GM18951 (cell line): ENCODE data around the gene SIDT2.
"Not testable (repeated sequence)": the region's sequence is repeated elsewhere in the genome, so short reads cannot be mapped to it uniquely, and the experiment has no call there.

Source experiments
- POLR2A ChIP-seq: IDR thresholded peaks from 4 replicates; pipeline ENCODE4 v1.6.1; 2011; ENCODE audit warnings: mild to moderate bottlenecking; ENCODE audit not compliant: insufficient read length, insufficient read depth; ENCODE audit errors: extremely low read depth
- in situ Hi-C: fragments of 300-500 bp; cut with MboI; formaldehyde crosslinking; loops from one replicate; pipeline ENCODE4 v1.12.0; 2022; ENCODE audit warnings: low sequenced_read_pairs, mixed read lengths, inconsistent platforms; ENCODE audit not compliant: unreplicated experiment

The SIDT2 gene

GRCh38 chr11:117179048-117179999 lies 781 bp downstream of the SIDT2 start:
- TF ChIP-seq POLR2A = peak; percentile 27
- in situ Hi-C loops = no loop called here

GRCh38 chr11:117180020-117180419 lies 1.5 kb downstream of the SIDT2 start:
- TF ChIP-seq POLR2A = peak; percentile 10
- in situ Hi-C loops = no loop called here

DNA sequence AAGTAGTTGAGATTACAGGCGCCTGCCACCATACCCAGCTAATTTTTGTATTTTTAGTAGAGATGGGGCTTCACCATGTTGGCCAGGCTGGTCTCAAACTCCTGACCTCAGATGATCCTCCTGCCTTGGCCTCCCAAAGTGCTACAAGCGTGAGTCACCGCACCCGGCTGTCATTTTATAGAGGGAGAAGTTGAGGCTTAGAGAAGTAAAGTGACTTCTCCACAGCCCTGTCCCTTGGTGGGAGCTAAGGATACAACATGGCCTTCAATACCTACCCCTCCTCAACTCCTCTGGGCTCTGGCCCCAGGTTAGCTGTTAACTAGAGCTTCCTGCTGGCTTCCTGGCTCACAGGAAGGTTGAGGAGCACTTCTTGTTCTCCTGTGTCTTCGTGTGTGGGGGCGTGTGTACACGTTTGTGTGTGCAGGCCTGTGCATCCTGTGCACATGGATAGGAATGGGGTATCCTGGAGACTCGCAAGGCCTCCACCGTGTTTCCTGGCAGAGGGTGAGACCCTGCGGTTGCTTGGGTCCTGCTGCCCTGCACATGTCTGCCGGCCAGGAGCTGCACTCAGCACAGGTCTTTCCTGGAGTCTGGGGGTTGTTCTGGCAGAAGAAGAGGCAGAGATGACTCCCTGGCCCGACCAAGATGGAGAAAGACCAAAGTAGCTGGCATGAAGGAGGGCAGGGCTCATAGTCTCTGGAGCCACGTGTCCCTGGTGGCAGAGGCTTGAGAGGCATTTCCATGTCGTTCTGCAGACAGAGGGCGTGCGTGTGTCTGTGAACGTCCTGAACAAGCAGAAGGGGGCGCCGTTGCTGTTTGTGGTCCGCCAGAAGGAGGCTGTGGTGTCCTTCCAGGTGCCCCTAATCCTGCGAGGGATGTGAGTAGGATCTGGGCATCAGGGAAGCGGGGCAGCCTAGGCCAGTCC lies 2.4 kb downstream of the SIDT2 start:
- TF ChIP-seq POLR2A = no peak
- in situ Hi-C loops = no loop called here

DNA sequence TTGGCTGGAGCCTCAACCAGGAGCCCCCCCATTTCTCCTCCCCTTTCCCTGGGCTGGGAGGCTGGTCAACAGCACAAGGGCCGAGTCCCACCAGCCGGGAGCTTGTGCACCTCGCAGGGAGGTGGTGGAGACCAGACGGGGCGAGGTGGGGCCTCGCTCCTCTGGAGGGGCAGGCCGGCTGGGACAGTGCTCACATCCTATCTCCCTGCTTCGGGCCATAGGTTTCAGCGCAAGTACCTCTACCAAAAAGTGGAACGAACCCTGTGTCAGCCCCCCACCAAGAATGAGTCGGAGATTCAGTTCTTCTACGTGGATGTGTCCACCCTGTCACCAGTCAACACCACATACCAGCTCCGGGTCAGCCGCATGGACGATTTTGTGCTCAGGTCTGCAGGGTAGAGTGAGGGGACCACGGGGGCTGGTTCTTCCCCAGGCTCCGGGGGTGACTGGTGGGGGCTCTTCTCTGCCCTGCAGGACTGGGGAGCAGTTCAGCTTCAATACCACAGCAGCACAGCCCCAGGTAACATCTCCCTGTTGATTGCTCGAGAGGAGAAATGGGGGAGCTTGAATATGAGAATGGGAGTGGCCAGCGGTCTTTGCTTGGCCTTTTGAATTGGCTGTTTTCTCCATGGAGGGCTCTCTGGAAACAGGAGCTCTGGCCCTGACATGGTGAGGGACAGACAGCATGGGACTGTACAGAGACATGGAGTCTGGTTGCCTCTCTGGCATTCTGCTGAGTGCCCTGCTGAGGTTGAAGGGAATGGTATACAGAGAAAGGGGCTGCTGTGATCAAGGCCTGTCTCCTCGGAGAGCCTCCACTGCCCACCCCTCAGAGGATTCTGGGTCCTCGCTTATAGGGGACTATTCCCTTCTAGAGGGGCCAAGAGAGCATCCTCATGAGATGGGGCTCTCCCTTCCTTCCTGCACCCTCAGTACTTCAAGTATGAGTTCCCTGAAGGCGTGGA lies 3.3 kb downstream of the SIDT2 start:
- in situ Hi-C loops = no loop called here
- no peak for TF ChIP-seq POLR2A

DNA sequence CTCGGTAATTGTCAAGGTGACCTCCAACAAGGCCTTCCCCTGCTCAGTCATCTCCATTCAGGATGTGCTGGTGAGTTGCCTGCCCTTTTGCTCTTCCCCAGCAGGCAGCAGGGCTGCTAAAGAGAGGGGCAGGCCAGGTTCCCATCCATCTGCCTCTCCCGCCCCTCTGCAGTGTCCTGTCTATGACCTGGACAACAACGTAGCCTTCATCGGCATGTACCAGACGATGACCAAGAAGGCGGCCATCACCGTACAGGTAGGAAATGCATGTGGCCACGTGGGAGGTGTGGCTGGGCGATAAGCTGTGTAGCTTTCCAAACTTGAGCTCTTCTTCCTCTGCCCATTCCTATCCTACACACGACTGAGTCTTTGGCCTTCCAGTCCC lies 4.0 kb downstream of the SIDT2 start:
- no peak for TF ChIP-seq POLR2A
- in situ Hi-C loops = no loop called here

GRCh38 chr11:117183178-117183577 lies 4.6 kb downstream of the SIDT2 start:
- in situ Hi-C loops = not testable (repeated sequence)

DNA sequence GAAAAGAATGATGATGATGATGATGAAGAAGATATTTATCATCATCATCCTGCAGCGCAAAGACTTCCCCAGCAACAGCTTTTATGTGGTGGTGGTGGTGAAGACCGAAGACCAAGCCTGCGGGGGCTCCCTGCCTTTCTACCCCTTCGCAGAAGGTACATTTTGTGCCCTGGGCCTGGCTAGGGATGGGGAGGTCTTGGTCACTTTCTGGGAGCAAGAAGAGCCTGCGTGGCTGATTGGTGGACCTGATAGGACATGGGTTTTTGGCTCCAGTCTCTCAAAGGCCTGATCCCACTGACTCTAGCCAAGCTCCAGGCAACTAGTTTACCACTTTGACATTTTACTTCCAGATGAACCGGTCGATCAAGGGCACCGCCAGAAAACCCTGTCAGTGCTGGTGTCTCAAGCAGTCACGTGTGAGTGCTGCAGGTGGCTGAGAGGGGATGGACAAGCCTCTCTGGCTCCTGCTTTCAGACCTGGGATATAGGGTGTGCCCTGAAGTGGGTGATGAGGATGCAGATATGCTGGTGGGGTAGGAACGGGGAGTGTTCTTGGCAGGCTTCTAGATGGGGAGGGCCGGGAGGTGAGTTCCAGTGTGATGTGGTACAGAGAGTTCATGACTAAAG lies 5.3 kb downstream of the SIDT2 start:
- in situ Hi-C loops = no loop called here
- no peak for TF ChIP-seq POLR2A

GRCh38 chr11:117185736-117186430 lies 7.3 kb downstream of the SIDT2 start:
- TF ChIP-seq POLR2A = no peak
- in situ Hi-C loops = no loop called here

- no peak for TF ChIP-seq POLR2A
- in situ Hi-C loops = no loop called here
These were observed 7.9 kb downstream of the SIDT2 start for GRCh38 chr11:117186431-117186761.

DNA sequence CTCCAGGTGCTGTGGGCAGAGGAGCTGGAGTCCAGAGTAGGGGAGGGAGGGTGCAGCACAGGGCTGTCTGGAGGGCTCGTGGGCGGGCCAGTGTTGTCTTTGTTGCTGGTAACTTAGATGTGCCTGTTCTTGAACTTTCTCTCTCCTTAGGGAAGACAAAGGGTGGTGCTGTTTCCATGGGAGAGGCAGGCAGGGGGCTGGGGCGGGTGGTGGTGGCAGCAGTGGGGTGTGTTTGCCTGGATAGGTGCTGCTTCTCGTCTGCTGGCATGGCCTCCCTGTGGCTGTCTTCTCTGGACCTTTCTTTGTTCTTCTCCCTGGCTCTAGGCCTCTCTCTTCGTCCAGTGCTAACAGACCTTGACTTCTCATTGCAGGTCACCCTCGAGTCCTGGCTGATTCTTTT lies 8.5 kb downstream of the SIDT2 start:
- in situ Hi-C loops = no loop called here

DNA sequence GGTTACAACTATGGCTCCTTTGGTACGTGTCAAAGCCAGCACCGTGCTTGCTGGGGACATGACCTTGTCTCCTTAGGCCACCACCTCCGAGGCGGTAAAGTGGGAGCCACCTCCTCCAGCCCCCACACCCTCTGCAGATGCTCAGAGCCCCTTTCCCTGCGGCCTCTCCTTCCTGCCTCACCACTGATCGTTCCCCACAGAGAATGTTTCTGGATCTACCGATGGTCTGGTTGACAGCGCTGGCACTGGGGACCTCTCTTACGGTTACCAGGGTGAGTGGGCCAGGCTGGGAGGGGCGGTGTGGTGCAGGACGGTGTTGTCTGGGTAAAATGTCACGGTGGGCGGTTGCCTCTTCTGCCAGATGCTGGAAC lies 8.9 kb downstream of the SIDT2 start:
- in situ Hi-C loops = no loop called here
- no peak for TF ChIP-seq POLR2A

More for the DNA sequence above, 8.5 kb downstream of the SIDT2 start:
- no peak for TF ChIP-seq POLR2A
